DOHH2 (cell line): ENCODE measurements around the gene SAMD14.

Experiments used
- H3F3A ChIP-seq: fragments of 200-600 bp; sonication (generic), shearing (Covaris generic); 2 replicates; pipeline ENCODE4 v1.6.0; 2016; ENCODE audit warnings: antibody characterized with exemption, mild to moderate bottlenecking; ENCODE audit not compliant: control insufficient read depth, insufficient read depth
- H3K27ac ChIP-seq: fragments of 200-600 bp; sonication (generic); 2 replicates; pipeline ENCODE4 v1.5.1; 2014; ENCODE audit warnings: low read depth, mild to moderate bottlenecking, low read length, moderate library complexity
- H3K27me3 ChIP-seq: fragments of 200-600 bp; sonication (generic); 2 replicates; pipeline ENCODE4 v1.6.1; 2014; ENCODE audit warnings: mild to moderate bottlenecking, low read length, mixed read lengths; ENCODE audit not compliant: control insufficient read depth
- H3K36me3 ChIP-seq: fragments of 200-600 bp; sonication (generic); 2 replicates; pipeline ENCODE4 v1.6.1; 2014; ENCODE audit warnings: mild to moderate bottlenecking, low read length, moderate library complexity, mixed read lengths; ENCODE audit not compliant: control insufficient read depth
- H3K4me1 ChIP-seq: fragments of 200-600 bp; sonication (generic); 2 replicates; pipeline ENCODE4 v1.6.1; 2014; ENCODE audit warnings: mild to moderate bottlenecking, low read length, mixed read lengths; ENCODE audit not compliant: control insufficient read depth
- H3K4me2 ChIP-seq: fragments of 200-600 bp; sonication (generic); 2 replicates; pipeline ENCODE4 v1.6.0; 2014; ENCODE audit warnings: mild to moderate bottlenecking, low read length, moderate library complexity
- H3K4me3 ChIP-seq: fragments of 200-600 bp; sonication (generic); 2 replicates; pipeline ENCODE4 v1.5.1; 2014; ENCODE audit warnings: mild to moderate bottlenecking, low read length, mixed read lengths
- H3K79me2 ChIP-seq: fragments of 200-600 bp; sonication (generic); 2 replicates; pipeline ENCODE4 v1.6.1; 2014; ENCODE audit warnings: mild to moderate bottlenecking, low read length, mixed read lengths; ENCODE audit not compliant: control insufficient read depth
- H3K9me2 ChIP-seq: fragments of 200-600 bp; sonication (generic); replicated peaks from 2 replicates; pipeline ENCODE4 v1.6.1; 2014; ENCODE audit warnings: mild to moderate bottlenecking, low read length, mixed read lengths; ENCODE audit not compliant: control insufficient read depth
- H3K9me3 ChIP-seq: fragments of 200-600 bp; sonication (generic); 2 replicates; pipeline ENCODE4 v1.6.1; 2014; ENCODE audit warnings: antibody characterized with exemption, low read length, mixed read lengths; ENCODE audit not compliant: control insufficient read depth, insufficient read depth
- H4K20me1 ChIP-seq: fragments of 200-600 bp; sonication (generic); 2 replicates; pipeline ENCODE4 v1.6.0; 2014; ENCODE audit warnings: low read depth, mild to moderate bottlenecking, antibody characterized with exemption, low read length, moderate library complexity; ENCODE audit not compliant: control insufficient read depth, insufficient read depth
- CTCF ChIP-seq: fragments of 200-600 bp; sonication (generic); IDR thresholded peaks from one replicate; pipeline ENCODE4 v1.5.1; 2014; ENCODE audit warnings: antibody characterized with exemption, mild to moderate bottlenecking, low read depth, low read length; ENCODE audit not compliant: poor library complexity, severe bottlenecking
- EZH2phosphoT487 ChIP-seq: fragments of 200-600 bp; sonication (generic); IDR thresholded peaks from 2 replicates; pipeline ENCODE4 v1.6.1; 2017; ENCODE audit warnings: borderline replicate concordance, mild to moderate bottlenecking, antibody characterized with exemption, low read length, moderate library complexity, mixed read lengths

Gene SAMD14

GRCh38 chr17:50099003-50099402, 31.0 kb downstream of the SAMD14 start:
- Histone ChIP-seq H3K9me3 (no peaks in the 10 kb centered on the region), H3K9me2 (no peaks in the 10 kb centered on the region), H3K27ac (no peak overlapping the region), H3K4me1 (peaks cover 18% of the 10 kb centered on the region), H3K27me3 (no peaks in the 10 kb centered on the region), H3F3A (no peaks in the 10 kb centered on the region), H3K36me3 (no peaks in the 10 kb centered on the region), H3K79me2 (peaks cover 5% of the 10 kb centered on the region), H4K20me1 (no peaks in the 10 kb centered on the region), H3K4me3 (no peak overlapping the region), H3K4me2 (no peak overlapping the region)
- TF ChIP-seq CTCF (no peak), EZH2phosphoT487 (no peak)

- TF ChIP-seq CTCF = no peak
- TF ChIP-seq EZH2phosphoT487 = no peak
Measured at GRCh38 chr17:50098583-50098982, 31.4 kb downstream of the SAMD14 start.

GRCh38 chr17:50097926-50098325, 32.0 kb downstream of the SAMD14 start:
- Histone ChIP-seq H3K4me2 (no peak overlapping the region), H3F3A (no peaks in the 10 kb centered on the region), H3K27me3 (no peaks in the 10 kb centered on the region), H3K9me2 (no peaks in the 10 kb centered on the region), H4K20me1 (no peaks in the 10 kb centered on the region), H3K4me3 (no peak overlapping the region), H3K27ac (no peak overlapping the region), H3K9me3 (no peaks in the 10 kb centered on the region), H3K36me3 (no peaks in the 10 kb centered on the region), H3K4me1 (peaks cover 20% of the 10 kb centered on the region), H3K79me2 (peaks cover 5% of the 10 kb centered on the region)
- TF ChIP-seq EZH2phosphoT487 (no peak), CTCF (no peak)

More at GRCh38 chr17:50098583-50098982, 31.4 kb downstream of the SAMD14 start:
- Histone ChIP-seq H3K27ac (no peak overlapping the region), H3K36me3 (no peaks in the 10 kb centered on the region), H3K4me1 (peaks cover 20% of the 10 kb centered on the region), H3K4me2 (no peak overlapping the region), H3K79me2 (peaks cover 5% of the 10 kb centered on the region), H3K27me3 (no peaks in the 10 kb centered on the region), H3K9me3 (no peaks in the 10 kb centered on the region), H4K20me1 (no peaks in the 10 kb centered on the region), H3K9me2 (no peaks in the 10 kb centered on the region), H3F3A (no peaks in the 10 kb centered on the region), H3K4me3 (no peak overlapping the region)
